GM12874 (cell line): Measurements from ENCODE around the gene AMMECR1L.

Experiments
- TF ChIP-seq, protein P1 (sequence below): IDR thresholded peaks from 2 replicates; pipeline ENCODE4 v1.5.1; 2011; ENCODE audit warnings: low read depth, mild to moderate bottlenecking, control low read depth, low read length, moderate library complexity; ENCODE audit not compliant: insufficient read depth

Gene AMMECR1L

DNA sequence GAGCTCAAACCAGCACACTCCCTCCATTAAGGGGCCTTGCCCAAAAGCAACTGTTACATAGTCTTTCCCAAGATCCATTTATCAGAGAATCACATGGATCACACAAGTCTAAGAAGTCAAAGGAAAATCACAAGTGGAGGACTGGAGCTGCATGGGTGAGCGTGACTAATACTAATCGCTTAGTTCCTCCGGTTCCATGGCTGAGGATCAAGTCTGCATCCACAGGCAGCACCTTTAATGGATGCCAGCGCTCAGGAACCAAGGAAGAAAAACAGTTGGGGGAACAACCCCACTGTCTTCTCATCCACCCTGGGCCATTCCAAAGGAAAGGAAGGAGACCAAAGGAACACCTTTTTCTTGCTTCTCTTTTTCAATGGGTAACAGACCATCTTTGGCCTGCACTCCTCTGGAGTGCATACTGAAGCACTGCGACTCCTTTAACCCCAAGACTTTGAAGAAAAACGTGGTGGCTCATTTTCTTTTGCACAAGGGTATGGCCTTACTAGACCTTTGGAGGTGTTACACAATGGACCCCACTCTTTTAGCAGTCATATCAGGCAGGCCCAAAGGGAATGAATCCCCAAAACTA lies 65.6 kb downstream of the AMMECR1L start:
- TF ChIP-seq, protein P1, sequence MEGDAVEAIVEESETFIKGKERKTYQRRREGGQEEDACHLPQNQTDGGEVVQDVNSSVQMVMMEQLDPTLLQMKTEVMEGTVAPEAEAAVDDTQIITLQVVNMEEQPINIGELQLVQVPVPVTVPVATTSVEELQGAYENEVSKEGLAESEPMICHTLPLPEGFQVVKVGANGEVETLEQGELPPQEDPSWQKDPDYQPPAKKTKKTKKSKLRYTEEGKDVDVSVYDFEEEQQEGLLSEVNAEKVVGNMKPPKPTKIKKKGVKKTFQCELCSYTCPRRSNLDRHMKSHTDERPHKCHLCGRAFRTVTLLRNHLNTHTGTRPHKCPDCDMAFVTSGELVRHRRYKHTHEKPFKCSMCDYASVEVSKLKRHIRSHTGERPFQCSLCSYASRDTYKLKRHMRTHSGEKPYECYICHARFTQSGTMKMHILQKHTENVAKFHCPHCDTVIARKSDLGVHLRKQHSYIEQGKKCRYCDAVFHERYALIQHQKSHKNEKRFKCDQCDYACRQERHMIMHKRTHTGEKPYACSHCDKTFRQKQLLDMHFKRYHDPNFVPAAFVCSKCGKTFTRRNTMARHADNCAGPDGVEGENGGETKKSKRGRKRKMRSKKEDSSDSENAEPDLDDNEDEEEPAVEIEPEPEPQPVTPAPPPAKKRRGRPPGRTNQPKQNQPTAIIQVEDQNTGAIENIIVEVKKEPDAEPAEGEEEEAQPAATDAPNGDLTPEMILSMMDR: no peak

DNA sequence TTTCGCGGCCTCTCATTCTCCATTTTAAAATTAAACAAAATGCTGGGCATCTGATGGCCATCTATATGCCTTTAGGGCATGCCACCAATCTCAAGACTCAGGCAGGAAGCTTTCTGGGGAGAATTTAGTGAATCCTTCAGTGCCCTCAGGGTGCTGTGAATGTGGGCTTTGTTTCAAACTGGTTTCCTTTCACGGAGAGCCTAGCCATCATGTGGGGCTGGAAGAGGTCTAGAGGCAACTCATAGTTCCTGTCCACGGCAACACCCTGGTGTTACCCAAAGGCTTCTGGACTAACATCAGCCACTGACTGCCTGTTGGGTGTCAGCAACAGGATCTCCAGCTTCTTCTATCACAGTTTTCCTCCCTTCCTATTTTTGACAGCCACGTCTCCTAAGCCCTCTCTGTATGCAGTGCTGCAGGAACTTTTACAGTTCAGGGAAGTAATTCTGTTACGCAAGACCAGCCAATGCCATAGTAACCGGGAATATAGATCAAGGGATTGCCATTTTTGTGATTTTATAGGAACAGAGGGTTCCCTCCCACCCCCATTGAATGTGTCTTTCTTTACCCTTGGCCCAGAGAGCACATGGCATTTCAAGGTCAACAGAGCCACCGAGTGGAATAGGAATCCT lies 66.8 kb downstream of the AMMECR1L start:
- TF ChIP-seq, protein P1: no peak

DNA sequence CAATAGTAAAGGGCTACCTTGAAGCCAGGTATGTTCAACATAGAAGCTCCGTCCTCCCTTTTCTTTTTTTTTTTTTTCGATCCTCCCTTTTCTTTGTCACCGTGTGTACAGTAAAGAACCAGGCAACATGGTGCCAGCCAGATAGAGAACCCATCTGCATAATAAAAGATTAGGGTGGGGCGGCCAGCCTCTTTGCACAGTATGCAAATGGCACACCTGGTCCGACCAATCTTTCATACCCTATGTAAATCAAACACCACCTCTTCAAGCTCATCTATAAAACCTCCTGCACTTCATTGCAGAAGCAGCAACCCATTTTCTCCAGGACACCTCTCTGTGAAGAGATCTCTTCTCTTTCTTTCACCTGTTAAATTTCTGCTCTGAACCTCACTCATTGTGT lies 67.5 kb downstream of the AMMECR1L start:
- TF ChIP-seq, protein P1: no peak

DNA sequence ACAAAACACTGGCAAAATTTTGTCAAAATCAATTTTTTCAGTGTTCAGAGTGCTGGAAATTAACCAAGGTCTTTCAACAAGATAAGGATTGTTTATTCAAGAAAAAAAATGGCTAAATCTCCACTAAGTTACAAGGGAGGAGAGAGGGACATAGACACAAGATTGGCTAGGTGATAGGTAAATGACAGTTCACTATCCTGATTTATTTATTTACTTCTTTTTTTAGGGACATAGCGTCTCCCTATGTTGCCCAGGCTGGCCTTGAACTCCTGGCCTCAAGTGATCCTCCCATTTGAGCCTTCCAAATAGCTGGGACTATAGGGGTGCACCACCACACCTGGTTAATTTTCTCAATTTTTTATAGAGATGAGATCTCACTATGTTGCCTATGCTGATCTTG lies 71.1 kb downstream of the AMMECR1L start:
- TF ChIP-seq, protein P1: no peak
